Ovary (tissue), 9 donors: Measurements from ENCODE around the gene CDKL4. TPM values are rescaled to one million over a fixed set of nuclear protein-coding genes. Genes with fewer than 3 reads are reported as not detected.

Source experiments
- DNase-seq, 5 donors: peaks; one replicate each; pipeline ENCODE4 v3.0.0-alpha.2; 2019 to 2020
- H3K27ac ChIP-seq, 2 donors: fragments of 200-600 bp; one replicate each; pipeline versions ENCODE4 v1.5.1 to v1.8.0; 2019 to 2022
- H3K27me3 ChIP-seq: fragments of 200-600 bp; one replicate; pipeline ENCODE4 v1.8.0; 2022
- H3K36me3 ChIP-seq: fragments of 200-600 bp; sonication (generic); one replicate; pipeline ENCODE4 v1.5.1; 2019
- H3K4me1 ChIP-seq: one replicate; pipeline ENCODE4 v1.8.1; 2013; ENCODE audit warnings: mild to moderate bottlenecking, moderate library complexity; ENCODE audit not compliant: insufficient read depth
- H3K4me3 ChIP-seq: fragments of 200-600 bp; sonication (generic); one replicate; pipeline ENCODE4 v1.5.1; 2017
- H3K9me3 ChIP-seq, 2 donors: fragments of 200-600 bp in 1 of 2; sonication (generic) in 1 of 2; one replicate each; pipeline versions ENCODE4 v1.5.1 to v1.8.1; 2013 to 2019; ENCODE audit warnings: mild to moderate bottlenecking in 1 of 2, moderate library complexity in 1 of 2
- CTCF ChIP-seq, 3 donors: fragments of 450-650 bp in 2 of 3; fragments of 200-600 bp in 1 of 3; IDR thresholded peaks; one replicate each; pipeline versions ENCODE4 v1.5.1 to v1.8.0; 2016 to 2022; ENCODE audit warnings: antibody characterized with exemption in 3 of 3, mild to moderate bottlenecking in 1 of 3
- EP300 ChIP-seq: sonication (generic); formaldehyde crosslinking; IDR thresholded peaks from one replicate; pipeline ENCODE4 v1.6.1; 2017; ENCODE audit warnings: antibody characterized with exemption
- POLR2A ChIP-seq: fragments of 450-650 bp; IDR thresholded peaks from one replicate; pipeline ENCODE4 v1.6.1; 2017; ENCODE audit warnings: antibody characterized with exemption, mild to moderate bottlenecking, moderate library complexity
- WGBS, 3 donors: extraction: QIAGEN DNeasy Blood & Tissue Kit in 1 of 3; methylation state at CpG; one replicate each; pipeline versions ENCODE4 v1.1.5 to v1.1.7; 2013 to 2017; 5-methylcytosine and 5-hydroxymethylcytosine counted together
- intact Hi-C, 4 donors: fragments of 100-400 bp; cut with DNase I; formaldehyde crosslinking; loops; one replicate each; pipeline versions ENCODE4 v1.11.0 to v1.15.1; 2022 to 2023
- polyA plus RNA-seq, 2 donors: library from polyadenylated mRNA; stranded (reverse); fragments of 200-250 nt in 1 of 2; fragments of 350-450 nt in 1 of 2; fragmentation: Illumina TruSeq in 1 of 2; extraction: RNeasy Lipid Tissue Mini Kit (QIAGEN cat#74804) in 1 of 2; gene quantifications; one replicate each; pipeline ENCODE4 v1.2.3, GENCODE V29; 2013 to 2014
- small RNA-seq: library from RNA; depleted of rRNA; stranded (forward); fragments of <200 nt; gene quantifications from one replicate; pipeline ENCODE3, GENCODE V24; 2016
- total RNA-seq, 7 donors: library from RNA; depleted of rRNA in 2 of 7; stranded (reverse); fragments of >200 nt in 2 of 7; fragmentation: NEBNext Ultra II Directional in 3 of 7; extraction: Animal tissue kit (Norgen Biotek cat#: 25700) in 3 of 7; gene quantifications; one replicate each; pipeline versions ENCODE4 v1.1.0 to v1.2.4, GENCODE V29; 2016 to 2023
- donor health status: DM: no; HTN: no; CAD: no; lungs with moderate emphysema.
- donor health status: DM: no; HTN: no; CAD: no.
- donor health status: Bipolar disorder and iron deficiency.
- donor health status: DM: yes; HTN: yes; CAD: no.
- donor health status: DM: no; HTN: no; CAD: no.
- donor health status: DM: yes; HTN: yes; CAD: no.

CDKL4 gene
- total and polyA plus RNA-seq, 9 donors: 0.12 to 2.7 (median 1.1) TPM; not detected in 1

DNA sequence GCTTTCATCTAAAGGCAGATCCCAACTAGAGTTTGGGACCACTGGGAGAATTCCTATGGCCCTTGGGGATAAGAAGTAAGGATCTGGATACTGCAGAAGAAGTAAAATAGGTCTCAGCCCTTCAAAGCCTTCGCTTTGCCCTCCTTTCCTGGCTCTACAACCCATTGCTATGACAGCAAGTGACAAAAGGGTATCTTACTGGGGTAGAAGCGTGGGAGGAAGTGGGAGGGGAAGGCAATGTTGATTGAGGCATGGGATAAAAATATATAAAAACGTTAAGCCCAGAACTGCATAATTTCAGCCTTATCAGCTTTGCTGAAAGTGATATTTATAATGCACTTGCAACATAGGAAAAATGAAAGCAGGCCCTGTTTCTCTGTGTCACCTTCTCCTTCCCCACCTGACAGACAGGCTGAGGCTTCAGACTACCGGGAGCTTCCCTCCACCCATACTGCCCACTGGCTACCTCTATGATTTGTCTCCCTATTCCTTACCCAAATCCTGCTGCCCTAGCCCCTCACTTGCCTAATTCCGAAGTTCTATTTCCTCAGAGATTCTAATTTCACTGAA, 108.0 kb downstream of the CDKL4 start:
- no peak for DNase-seq
- Histone ChIP-seq H3K36me3 (no peaks in the 10 kb centered on the region), H3K4me1 (no peaks in the 10 kb centered on the region), H3K4me3 (no peak overlapping the region), H3K27ac (no peak overlapping the region), H3K9me3 (no peaks in the 10 kb centered on the region), H3K27me3 (no peaks in the 10 kb centered on the region)
- TF ChIP-seq POLR2A (no peak), CTCF (IDR thresholded peaks at IDR 0.05) (no peak), EP300 (no peak)
- WGBS, 3 donors: 68 to 74% (median 71%) methylated on average over 5 of the region's 5 CpGs
- intact Hi-C loops: loop anchor here in 1 of 4 donors (10.0 kb wide), 1 partner anchor 89 kb away; no protein-coding TSS in a partner anchor

GRCh38 chr2:39133215-39133851, 110.4 kb downstream of the CDKL4 start:
- no peak for DNase-seq
- WGBS, 3 donors: 76 to 83% (median 82%) methylated on average over 3 of the region's 3 CpGs
- no peaks in the 10 kb centered on the region for H3K4me1 ChIP-seq
- H3K4me3 ChIP-seq: no peak overlapping the region
- H3K9me3 ChIP-seq: no peaks in the 10 kb centered on the region
- TF ChIP-seq CTCF (IDR thresholded peaks at IDR 0.05) (no peak), EP300 (no peak), POLR2A (no peak)
- intact Hi-C loops: loop anchor here in 1 of 4 donors (10.0 kb wide), 1 partner anchor 91 kb away; no protein-coding TSS in a partner anchor
- H3K27me3 ChIP-seq: no peaks in the 10 kb centered on the region
- H3K27ac ChIP-seq: no peak overlapping the region
- no peaks in the 10 kb centered on the region for H3K36me3 ChIP-seq

DNA sequence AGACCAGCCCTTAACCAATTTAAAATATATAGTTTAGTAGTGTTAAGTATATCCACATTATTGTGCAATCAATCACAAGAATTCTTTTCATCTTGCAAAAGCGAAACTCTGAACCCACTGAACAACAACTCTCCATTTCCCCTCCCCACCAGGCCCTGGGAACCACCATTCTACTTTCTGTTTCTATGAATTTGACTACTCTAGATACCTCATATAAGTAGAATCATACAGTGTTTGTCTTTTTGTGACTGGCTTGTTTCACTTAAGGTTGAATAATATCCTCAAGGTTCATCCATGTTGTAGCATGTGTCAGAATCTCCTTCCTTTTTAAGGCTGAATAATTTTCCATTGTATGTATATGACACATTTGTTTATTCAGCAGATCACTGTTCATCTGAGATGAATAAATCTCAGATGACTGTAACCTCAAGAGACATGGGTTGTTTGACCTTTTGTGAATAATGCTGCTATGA, 114.8 kb downstream of the CDKL4 start:
- Histone ChIP-seq H3K9me3 (no peaks in the 10 kb centered on the region), H3K27ac (no peak overlapping the region), H3K27me3 (no peaks in the 10 kb centered on the region), H3K4me3 (no peak overlapping the region), H3K4me1 (peaks cover 3% of the 10 kb centered on the region), H3K36me3 (no peaks in the 10 kb centered on the region)
- intact Hi-C loops: loop anchor here in 1 of 4 donors (10.0 kb wide), 1 partner anchor 54 kb away; no protein-coding TSS in a partner anchor
- WGBS, 3 donors: 79 to 90% (median 82%) methylated on average over 1 of the region's 1 CpG
- no peak for DNase-seq
- no peak for TF ChIP-seq EP300
- TF ChIP-seq CTCF (IDR thresholded peaks at IDR 0.05): no peak
- TF ChIP-seq POLR2A: no peak

- H3K36me3 ChIP-seq: no peaks in the 10 kb centered on the region
- peaks cover 6% of the 10 kb centered on the region for H3K4me1 ChIP-seq
- no peaks in the 10 kb centered on the region for H3K27me3 ChIP-seq
- intact Hi-C loops: loop anchor here in 1 of 4 donors (10.0 kb wide), 1 partner anchor 53 kb away; no protein-coding TSS in a partner anchor
- no peak for DNase-seq
- TF ChIP-seq POLR2A (no peak), EP300 (no peak)
- H3K4me3 ChIP-seq: no peak overlapping the region
- H3K9me3 ChIP-seq: no peaks in the 10 kb centered on the region
- H3K27ac ChIP-seq: peak overlapping the region in 1 of 2 donors; percentile 6
- 29 to 56% (median 35%) methylated on average over 1 of the region's 1 CpG for WGBS, 3 donors
These were observed 115.8 kb downstream of the CDKL4 start for GRCh38 chr2:39127973-39128372.

Small RNA genes lying within 50 kb of the gene (small RNA-seq; reads per million reads assigned to genes)
- gene RF00019 (not detected), gene RF00272 (not detected)

Other genes starting within 250 kb of the CDKL4 start
- gene SOS1, start 122.9 kb downstream of the CDKL4 start, total RNA-seq: 10 to 100 TPM; 23.2 to 70.1 (median 44.6) TPM
- 10 to 100 TPM; 14.4 to 38.4 TPM for gene SOS1, start 122.9 kb downstream of the CDKL4 start, polyA plus RNA-seq
- 10 to 100 TPM; 42.0 to 96.4 (median 55.0) TPM for gene MAP4K3, start 193.3 kb upstream of the CDKL4 start, total RNA-seq
- gene MAP4K3, start 193.3 kb upstream of the CDKL4 start, polyA plus RNA-seq: 10 to 100 TPM; 20.6 to 25.4 TPM